ENCODE results near the gene TMEM150B.

GRCh38 chr19:55320844-55321419 lies 4.2 kb downstream of the TMEM150B start:
- TF ChIP-seq POLR2AphosphoS5 (IDR thresholded peaks at IDR 0.05; ENCODE audit: borderline replicate concordance, low read depth, low read length) (no peak), EZH2 (IDR thresholded peaks at IDR 0.05) (no peak)
